ENCODE results near the gene SHB.
"Not testable (repeated sequence)": the region's sequence is repeated elsewhere in the genome, so short reads cannot be mapped to it uniquely, and the experiment has no call there.

The SHB gene

GRCh38 chr9:37914154-37914551 lies 154.9 kb downstream of the SHB start:
- TF ChIP-seq JUND (IDR thresholded peaks at IDR 0.05; ENCODE audit: low read depth) = no peak
- in situ Hi-C loops (cut with HindIII; ENCODE audit: low pct_unique_long_range_greater_than_20kb, low sequenced_read_pairs) = no loop called here
- DNase-seq (ENCODE audit: low read depth in 1 of 2, low spot score in 1 of 2) = no peak

GRCh38 chr9:37913480-37914153 lies 155.4 kb downstream of the SHB start:
- peak; percentile 60 to 81 for DNase-seq (ENCODE audit: low read depth in 1 of 2, low spot score in 1 of 2)
- TF ChIP-seq JUND (IDR thresholded peaks at IDR 0.05; ENCODE audit: low read depth) = no peak
- in situ Hi-C loops (cut with HindIII; ENCODE audit: low pct_unique_long_range_greater_than_20kb, low sequenced_read_pairs) = no loop called here

DNA sequence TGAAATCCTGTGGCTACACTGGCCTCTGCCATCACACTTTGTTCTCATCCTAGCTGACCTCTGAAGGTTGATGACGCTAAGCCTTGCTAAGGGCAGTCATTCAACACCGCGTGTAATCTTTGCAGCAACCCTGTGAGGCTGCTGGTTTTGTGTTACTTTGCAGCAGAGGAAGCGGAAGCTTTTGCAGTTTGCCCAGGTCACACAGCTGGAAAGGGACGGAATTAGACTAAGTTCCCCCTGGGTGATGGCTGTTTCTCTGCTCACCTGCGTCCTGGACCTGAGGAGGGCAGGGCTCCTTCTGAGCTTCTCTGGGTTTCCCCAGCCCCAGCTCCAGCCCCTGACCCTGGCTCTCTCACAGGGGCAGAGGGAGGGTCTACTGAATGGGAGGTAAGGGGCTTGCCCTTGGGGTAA lies 157.8 kb downstream of the SHB start:
- no peak for DNase-seq (ENCODE audit: low read depth in 1 of 2, low spot score in 1 of 2)
- in situ Hi-C loops (cut with HindIII; ENCODE audit: low pct_unique_long_range_greater_than_20kb, low sequenced_read_pairs) = no loop called here
- no peak for TF ChIP-seq JUND (IDR thresholded peaks at IDR 0.05; ENCODE audit: low read depth)

DNA sequence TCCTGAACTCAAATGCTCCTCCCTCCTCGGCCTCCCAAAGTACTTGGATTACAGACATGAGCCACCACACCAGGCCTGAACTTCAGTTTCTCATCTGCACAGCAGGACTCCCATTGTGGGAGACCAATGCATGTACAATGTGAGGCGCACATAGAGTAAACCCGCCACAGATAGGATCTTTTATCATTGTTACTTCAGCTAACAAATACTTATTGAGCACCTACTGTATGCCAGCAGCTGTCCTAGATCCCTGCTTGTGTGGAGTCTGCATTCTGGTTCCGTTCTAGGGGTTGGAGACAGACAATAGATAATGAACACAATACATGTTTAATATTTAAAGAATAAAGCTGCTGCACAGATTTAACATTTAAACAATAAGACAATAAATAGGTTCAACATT lies 158.8 kb downstream of the SHB start:
- DNase-seq (ENCODE audit: low read depth in 1 of 2, low spot score in 1 of 2) = no peak
- in situ Hi-C loops (cut with HindIII; ENCODE audit: low pct_unique_long_range_greater_than_20kb, low sequenced_read_pairs) = no loop called here
- no peak for TF ChIP-seq JUND (IDR thresholded peaks at IDR 0.05; ENCODE audit: low read depth)

GRCh38 chr9:37909836-37910235 lies 159.2 kb downstream of the SHB start:
- in situ Hi-C loops (cut with HindIII; ENCODE audit: low pct_unique_long_range_greater_than_20kb, low sequenced_read_pairs); DNase-seq (ENCODE audit: low read depth in 1 of 2, low spot score in 1 of 2): not testable (repeated sequence)

GRCh38 chr9:37909326-37909725 lies 159.7 kb downstream of the SHB start:
- in situ Hi-C loops (cut with HindIII; ENCODE audit: low pct_unique_long_range_greater_than_20kb, low sequenced_read_pairs) = no loop called here
- no peak for TF ChIP-seq JUND (IDR thresholded peaks at IDR 0.05; ENCODE audit: low read depth)
- no peak for DNase-seq (ENCODE audit: low read depth in 1 of 2, low spot score in 1 of 2)

- no peak for TF ChIP-seq JUND (IDR thresholded peaks at IDR 0.05; ENCODE audit: low read depth)
- DNase-seq (ENCODE audit: low read depth in 1 of 2, low spot score in 1 of 2) = peak in 1 of 2 experiments; percentile 20
- in situ Hi-C loops (cut with HindIII; ENCODE audit: low pct_unique_long_range_greater_than_20kb, low sequenced_read_pairs) = no loop called here
Observed at GRCh38 chr9:37908698-37909186, 160.3 kb downstream of the SHB start.

DNA sequence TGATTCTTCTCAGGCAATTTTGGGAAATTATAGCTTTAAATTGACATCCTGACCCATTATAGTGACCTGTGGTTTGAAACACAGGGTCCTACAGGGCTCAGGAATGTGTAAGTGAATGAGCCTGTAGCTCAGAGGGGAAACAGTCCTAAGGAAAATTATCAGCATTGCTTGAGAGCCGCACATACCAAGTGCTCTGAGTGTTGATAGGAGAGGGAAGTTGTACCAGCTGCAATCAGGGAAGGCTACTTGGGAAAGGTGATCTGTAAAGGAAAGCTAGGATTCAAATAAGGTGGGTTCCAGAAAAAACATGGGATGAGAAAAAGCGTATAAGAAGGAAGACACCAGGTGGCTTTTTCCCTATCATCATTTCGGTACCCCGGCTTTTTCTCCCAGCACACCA lies 160.7 kb downstream of the SHB start:
- DNase-seq (ENCODE audit: low read depth in 1 of 2, low spot score in 1 of 2) = no peak
- TF ChIP-seq JUND (IDR thresholded peaks at IDR 0.05; ENCODE audit: low read depth) = no peak
- in situ Hi-C loops (cut with HindIII; ENCODE audit: low pct_unique_long_range_greater_than_20kb, low sequenced_read_pairs) = no loop called here

GRCh38 chr9:37906312-37907239 lies 162.5 kb downstream of the SHB start:
- DNase-seq (ENCODE audit: low read depth in 1 of 2, low spot score in 1 of 2) = no peak
- no peak for TF ChIP-seq JUND (IDR thresholded peaks at IDR 0.05; ENCODE audit: low read depth)
- in situ Hi-C loops (cut with HindIII; ENCODE audit: low pct_unique_long_range_greater_than_20kb, low sequenced_read_pairs) = no loop called here

GRCh38 chr9:37905776-37906175 lies 163.3 kb downstream of the SHB start:
- no peak for DNase-seq (ENCODE audit: low read depth in 1 of 2, low spot score in 1 of 2)
- in situ Hi-C loops (cut with HindIII; ENCODE audit: low pct_unique_long_range_greater_than_20kb, low sequenced_read_pairs) = no loop called here
- TF ChIP-seq JUND (IDR thresholded peaks at IDR 0.05; ENCODE audit: low read depth) = no peak

- DNase-seq (ENCODE audit: low read depth in 1 of 2, low spot score in 1 of 2) = no peak
- no peak for TF ChIP-seq JUND (IDR thresholded peaks at IDR 0.05; ENCODE audit: low read depth)
Observed at GRCh38 chr9:37905131-37905505, 163.9 kb downstream of the SHB start.

DNA sequence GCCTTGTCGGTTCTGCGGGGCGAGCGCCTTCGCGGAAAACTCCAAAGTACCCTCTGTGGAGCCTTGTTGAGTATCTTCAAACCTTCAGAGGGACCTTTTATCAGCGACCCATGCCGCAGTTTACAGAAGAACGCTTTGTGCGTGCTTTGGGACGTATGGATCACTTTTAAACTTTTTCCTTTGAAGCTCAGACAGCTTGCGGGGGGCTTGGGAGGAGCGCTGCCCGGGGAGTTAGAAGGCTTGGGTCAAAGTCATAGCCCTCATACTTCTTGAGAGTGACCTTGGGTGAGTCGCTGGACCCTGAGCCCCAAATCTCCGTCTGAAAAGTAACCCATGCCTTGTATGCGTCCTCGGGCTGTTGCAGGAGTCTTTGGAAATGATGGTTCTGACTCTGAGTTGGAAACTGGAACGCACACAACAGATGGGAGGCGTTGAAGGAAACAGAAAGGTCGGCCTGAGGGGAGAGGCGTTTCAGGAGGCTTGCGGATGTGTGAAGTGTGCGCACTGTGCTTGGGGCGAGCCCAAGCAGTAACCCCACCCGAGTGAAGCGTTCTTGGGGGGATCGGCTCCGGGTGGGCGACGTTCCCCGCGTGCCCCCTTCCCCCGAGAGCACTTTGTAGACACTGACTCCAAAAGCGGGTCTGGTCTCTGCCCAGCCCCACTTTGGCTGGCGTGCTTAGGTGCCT lies 164.4 kb downstream of the SHB start:
- TF ChIP-seq JUND (IDR thresholded peaks at IDR 0.05; ENCODE audit: low read depth) = no peak
- in situ Hi-C loops (cut with HindIII; ENCODE audit: low pct_unique_long_range_greater_than_20kb, low sequenced_read_pairs) = no loop called here
- peak in 1 of 2 experiments; percentile 24 for DNase-seq (ENCODE audit: low read depth in 1 of 2, low spot score in 1 of 2)

More at GRCh38 chr9:37905131-37905505, 163.9 kb downstream of the SHB start:
- in situ Hi-C loops (cut with HindIII; ENCODE audit: low pct_unique_long_range_greater_than_20kb, low sequenced_read_pairs) = no loop called here
